CD4-positive, alpha-beta T cell (primary cell): ENCODE data around the gene MBNL2. TPM values are rescaled to one million over a fixed set of nuclear protein-coding genes. Genes with fewer than 3 reads are reported as not detected.
"Not testable (repeated sequence)": the region's sequence is repeated elsewhere in the genome, so short reads cannot be mapped to it uniquely, and the experiment has no call there.

ENCODE experiments used
- ATAC-seq: fragments of 200-7000 bp; cut with Tn5 transposase; one replicate; pipeline ENCODE4 v1.10.0; 2022; ENCODE audit warnings: mild to moderate bottlenecking; ENCODE audit not compliant: poor library complexity
- CTCF ChIA-PET: fragments of 350-600 bp; sonication (Branson Sonifier 250); formaldehyde crosslinking; loops from one replicate; lab custom pipeline; 2021; ENCODE audit warnings: antibody characterized with exemption, inconsistent platforms; lab: Charles Lee
- POLR2A ChIA-PET: fragments of 350-600 bp; sonication (Branson Sonifier 250); formaldehyde crosslinking; loops from one replicate; lab custom pipeline; 2021; ENCODE audit warnings: antibody characterized with exemption, inconsistent platforms; lab: Charles Lee
- DNase-seq, 14 experiments: peaks; one replicate each; pipeline ENCODE4 v3.0.0-alpha.2; 2013 to 2020; ENCODE audit warnings: mixed read lengths in 2 of 14
- H3K27ac ChIP-seq, 2 donors: one replicate each; pipeline versions ENCODE4 v1.5.1 to v1.7.0; 2013; ENCODE audit warnings: low read length in 2 of 2, low read depth in 1 of 2, mild to moderate bottlenecking in 1 of 2
- H3K27me3 ChIP-seq, 2 experiments: 1 replicate in 1 of 2; 2 replicates in 1 of 2; pipeline versions ENCODE4 v1.6.1 to v1.7.0; 2013; ENCODE audit warnings: low read length in 2 of 2, control low read depth in 1 of 2, mild to moderate bottlenecking in 1 of 2, moderate library complexity in 1 of 2; ENCODE audit not compliant: insufficient read depth in 2 of 2, control insufficient read depth in 1 of 2
- H3K36me3 ChIP-seq: one replicate; pipeline ENCODE4 v1.6.1; 2013; ENCODE audit warnings: low read length, control low read depth; ENCODE audit not compliant: insufficient read depth
- H3K4me1 ChIP-seq: one replicate; pipeline ENCODE4 v1.6.1; 2013; ENCODE audit warnings: low read length, control low read depth; ENCODE audit not compliant: insufficient read depth
- H3K4me3 ChIP-seq: one replicate; pipeline ENCODE4 v1.5.1; 2013; ENCODE audit warnings: mild to moderate bottlenecking, low read length, moderate library complexity
- H3K9me3 ChIP-seq, 2 experiments: 1 replicate in 1 of 2; 2 replicates in 1 of 2; pipeline versions ENCODE4 v1.6.1 to v1.7.0; 2013; ENCODE audit warnings: low read length in 2 of 2, mild to moderate bottlenecking in 2 of 2, control low read depth in 1 of 2, moderate library complexity in 1 of 2; ENCODE audit not compliant: control insufficient read depth in 1 of 2, insufficient read depth in 1 of 2
- H3K27ac Mint-ChIP-seq: one replicate; pipeline ENCODE4 v1.8.0; 2020; ENCODE audit warnings: mixed read lengths
- H3K27me3 Mint-ChIP-seq: one replicate; pipeline ENCODE4 v1.8.0; 2021; ENCODE audit warnings: mixed read lengths
- H3K36me3 Mint-ChIP-seq: one replicate; pipeline ENCODE4 v1.8.0; 2021; ENCODE audit warnings: low read depth, mixed read lengths
- H3K4me1 Mint-ChIP-seq: one replicate; pipeline ENCODE4 v1.8.0; 2021; ENCODE audit warnings: low read depth, mixed read lengths
- H3K4me3 Mint-ChIP-seq: one replicate; pipeline ENCODE4 v1.8.0; 2020; ENCODE audit warnings: mild to moderate bottlenecking, mixed read lengths
- H3K9me3 Mint-ChIP-seq: one replicate; pipeline ENCODE4 v1.8.0; 2020; ENCODE audit warnings: mixed read lengths
- intact Hi-C, 2 experiments: fragments of 100-400 bp; cut with DNase I in 1 of 2; cut with micrococcal nuclease in 1 of 2; formaldehyde crosslinking; loops; one replicate each; pipeline versions ENCODE4 v1.15.1 to v1.9.0; 2023 to 2025; cut with DNase I, micrococcal nuclease
- total RNA-seq, 174 experiments: library from RNA in 2 of 174; stranded (reverse) in 2 of 174; gene quantifications; one replicate each; pipeline ENCODE4 v1.2.3 and lab custom pipeline; 2021 to 2026
- TF ChIP-seq, protein P1 (sequence below): fragments of 200-600 bp; IDR thresholded peaks from one replicate; pipeline ENCODE4 v1.8.0; 2022; ENCODE audit warnings: antibody characterized with exemption, mild to moderate bottlenecking

MBNL2 gene
- total RNA-seq, 2 experiments from 2014 or later = 35.9 to 36.0 TPM

DNA sequence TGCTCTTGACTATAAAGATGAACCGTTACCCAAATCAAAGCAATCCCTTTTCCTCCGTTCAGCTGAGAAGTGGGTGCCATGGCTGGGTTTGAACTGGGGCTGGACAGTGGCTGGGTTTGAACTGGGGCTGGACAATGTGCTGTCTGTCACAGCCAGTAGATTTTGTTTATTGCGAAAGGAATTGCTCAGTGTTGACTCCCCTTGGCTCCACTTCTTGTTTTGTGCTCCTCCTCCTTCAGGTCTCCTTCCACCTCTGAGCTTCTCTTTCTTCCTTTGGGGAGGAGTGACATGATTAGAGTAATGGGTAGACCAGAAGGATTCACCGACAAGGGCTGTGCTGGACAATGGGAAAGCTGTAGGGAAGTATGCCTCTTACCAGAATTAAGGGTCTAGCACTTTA is 19.4 kb upstream of the MBNL2 start:
- H3K4me1 Mint-ChIP-seq = peaks cover 5% of the 10 kb centered on the region
- Histone ChIP-seq H3K9me3 (no peaks in the 10 kb centered on the region), H3K36me3 (no peaks in the 10 kb centered on the region), H3K27me3 (no peaks in the 10 kb centered on the region), H3K4me1 (no peaks in the 10 kb centered on the region), H3K27ac (no peak overlapping the region), H3K4me3 (no peak overlapping the region)
- no peak for DNase-seq
- ChIA-PET CTCF (no interaction called here), POLR2A (no interaction called here)
- H3K9me3 Mint-ChIP-seq = no peaks in the 10 kb centered on the region
- no peaks in the 10 kb centered on the region for H3K27me3 Mint-ChIP-seq
- no peaks in the 10 kb centered on the region for H3K36me3 Mint-ChIP-seq
- intact Hi-C loops = no loop called here
- H3K27ac Mint-ChIP-seq = no peak overlapping the region
- TF ChIP-seq, protein P1, sequence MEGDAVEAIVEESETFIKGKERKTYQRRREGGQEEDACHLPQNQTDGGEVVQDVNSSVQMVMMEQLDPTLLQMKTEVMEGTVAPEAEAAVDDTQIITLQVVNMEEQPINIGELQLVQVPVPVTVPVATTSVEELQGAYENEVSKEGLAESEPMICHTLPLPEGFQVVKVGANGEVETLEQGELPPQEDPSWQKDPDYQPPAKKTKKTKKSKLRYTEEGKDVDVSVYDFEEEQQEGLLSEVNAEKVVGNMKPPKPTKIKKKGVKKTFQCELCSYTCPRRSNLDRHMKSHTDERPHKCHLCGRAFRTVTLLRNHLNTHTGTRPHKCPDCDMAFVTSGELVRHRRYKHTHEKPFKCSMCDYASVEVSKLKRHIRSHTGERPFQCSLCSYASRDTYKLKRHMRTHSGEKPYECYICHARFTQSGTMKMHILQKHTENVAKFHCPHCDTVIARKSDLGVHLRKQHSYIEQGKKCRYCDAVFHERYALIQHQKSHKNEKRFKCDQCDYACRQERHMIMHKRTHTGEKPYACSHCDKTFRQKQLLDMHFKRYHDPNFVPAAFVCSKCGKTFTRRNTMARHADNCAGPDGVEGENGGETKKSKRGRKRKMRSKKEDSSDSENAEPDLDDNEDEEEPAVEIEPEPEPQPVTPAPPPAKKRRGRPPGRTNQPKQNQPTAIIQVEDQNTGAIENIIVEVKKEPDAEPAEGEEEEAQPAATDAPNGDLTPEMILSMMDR = no peak
- ATAC-seq = no peak
- no peak overlapping the region for H3K4me3 Mint-ChIP-seq

DNA sequence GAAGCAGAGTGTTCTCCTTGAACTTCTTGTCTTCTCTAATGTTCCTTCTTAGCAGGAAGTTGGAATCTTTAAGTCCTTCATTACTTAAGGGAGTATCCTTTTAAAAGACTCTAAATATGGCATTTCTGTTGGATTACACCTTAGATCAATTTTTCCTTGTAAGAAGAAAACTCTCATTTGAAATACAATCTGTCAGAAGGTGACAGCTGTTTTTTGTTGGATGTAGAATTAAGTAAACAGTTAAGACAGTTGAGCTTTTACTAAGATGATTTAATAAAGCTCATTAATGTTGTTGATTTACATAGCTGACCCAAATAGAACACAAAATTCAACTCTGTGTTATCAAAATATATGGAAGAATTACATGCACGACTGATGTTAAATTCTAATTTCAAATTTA is 16.7 kb upstream of the MBNL2 start:
- ATAC-seq (no peak), DNase-seq (no peak)
- no peak overlapping the region for H3K27ac ChIP-seq
- no peaks in the 10 kb centered on the region for H3K36me3 ChIP-seq
- H3K4me3 ChIP-seq = no peak overlapping the region
- ChIA-PET CTCF (interaction anchor here (1.8 kb wide), 1 partner anchor 13 kb away, joined by 3 read pairs; no protein-coding TSS in a partner anchor), POLR2A (no interaction called here)
- Mint-ChIP-seq H3K9me3 (no peaks in the 10 kb centered on the region), H3K36me3 (no peaks in the 10 kb centered on the region), H3K4me1 (peaks cover 25% of the 10 kb centered on the region), H3K27me3 (no peaks in the 10 kb centered on the region), H3K4me3 (no peak overlapping the region), H3K27ac (no peak overlapping the region)
- no peaks in the 10 kb centered on the region for H3K9me3 ChIP-seq
- peaks cover 6% of the 10 kb centered on the region for H3K4me1 ChIP-seq
- no peaks in the 10 kb centered on the region for H3K27me3 ChIP-seq
- intact Hi-C loops = no loop called here
- TF ChIP-seq, protein P1 = no peak

DNA sequence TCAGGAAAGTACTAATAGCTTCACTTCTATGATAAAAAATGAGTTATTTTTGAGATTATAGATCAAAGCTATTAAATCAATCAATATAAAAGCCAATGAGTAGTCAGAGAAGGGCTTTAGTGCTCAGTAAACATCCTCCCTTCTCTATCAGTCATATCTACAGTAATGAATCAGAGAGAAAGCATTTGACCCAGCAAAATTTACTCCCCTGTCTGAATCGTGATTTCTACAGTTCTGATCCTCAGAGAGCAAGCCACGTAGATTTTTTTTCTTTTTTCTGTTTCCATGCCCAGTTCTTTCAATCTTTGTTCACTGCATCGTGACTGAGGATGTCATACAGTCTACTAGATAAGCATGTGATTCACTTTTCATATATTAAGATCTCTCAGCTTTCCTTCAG is 16.2 kb upstream of the MBNL2 start:
- Histone ChIP-seq H3K36me3 (no peaks in the 10 kb centered on the region), H3K27me3 (no peaks in the 10 kb centered on the region), H3K4me1 (peaks cover 11% of the 10 kb centered on the region), H3K9me3 (no peaks in the 10 kb centered on the region), H3K27ac (no peak overlapping the region), H3K4me3 (no peak overlapping the region)
- Mint-ChIP-seq H3K27me3 (no peaks in the 10 kb centered on the region), H3K4me1 (peaks cover 31% of the 10 kb centered on the region), H3K36me3 (no peaks in the 10 kb centered on the region), H3K4me3 (no peak overlapping the region), H3K9me3 (no peaks in the 10 kb centered on the region), H3K27ac (no peak overlapping the region)
- TF ChIP-seq, protein P1 = no peak
- ChIA-PET POLR2A (interaction anchor here (0.7 kb wide), 1 partner anchor 26 kb away, joined by 3 read pairs; no protein-coding TSS in a partner anchor), CTCF (interaction anchor here (1.8 kb wide), 1 partner anchor 14 kb away, joined by 3 read pairs; no protein-coding TSS in a partner anchor)
- ATAC-seq (no peak), DNase-seq (no peak)
- intact Hi-C loops = no loop called here

DNA sequence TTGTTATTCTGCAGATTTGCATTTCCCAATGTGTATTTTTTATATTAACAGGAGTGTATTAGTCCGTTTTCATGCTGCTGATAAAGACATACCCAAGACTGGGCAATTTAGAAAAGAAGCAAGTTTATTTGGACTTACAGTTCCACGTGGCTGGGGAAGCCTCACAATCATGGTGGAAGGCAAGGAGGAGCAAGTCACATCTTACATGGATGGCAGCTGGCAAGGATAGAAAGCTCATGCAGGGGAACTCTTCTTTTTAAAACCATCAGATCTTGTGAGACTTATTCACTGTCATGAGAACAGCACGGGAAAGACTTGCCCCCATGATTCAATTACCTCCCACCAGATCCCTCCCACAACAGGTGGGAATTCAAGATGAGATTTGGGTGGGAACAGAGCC is 14.9 kb upstream of the MBNL2 start:
- H3K9me3 ChIP-seq, H3K27me3 Mint-ChIP-seq, CTCF ChIA-PET, POLR2A ChIA-PET, H3K27ac Mint-ChIP-seq, H3K27me3 ChIP-seq, H3K4me3 ChIP-seq, H3K9me3 Mint-ChIP-seq, H3K4me3 Mint-ChIP-seq, H3K27ac ChIP-seq, ATAC-seq, intact Hi-C loops, H3K36me3 ChIP-seq, H3K36me3 Mint-ChIP-seq, DNase-seq: not testable (repeated sequence)
- peaks cover 43% of the 10 kb centered on the region for H3K4me1 Mint-ChIP-seq
- H3K4me1 ChIP-seq = peaks cover 11% of the 10 kb centered on the region
